T-cell (primary cell): Measurements from ENCODE around the gene NUAK1. TPM values are rescaled to one million over a fixed set of nuclear protein-coding genes. Genes with fewer than 3 reads are reported as not detected.

Source experiments
- ATAC-seq, 4 experiments: fragments of 200-7000 bp in 3 of 4; fragments of 150-1000 bp in 1 of 4; cut with Tn5 transposase; replicated peaks in 1 of 4; 1 replicate in 3 of 4; 2 replicates in 1 of 4; pipeline ENCODE4 v1.10.0; 2021; ENCODE audit warnings: moderate library complexity in 3 of 4, mild to moderate bottlenecking in 2 of 4, moderate number of reproducible peaks in 1 of 4
- CTCF ChIA-PET, 2 donors: fragments of 300-600 bp; sonication (Branson Sonifier 250); formaldehyde crosslinking; loops; one replicate each; lab custom pipeline; 2022; ENCODE audit warnings: antibody characterized with exemption in 2 of 2; lab: Charles Lee
- POLR2A ChIA-PET, 2 donors: fragments of 300-600 bp; sonication (Branson Sonifier 250); formaldehyde crosslinking; loops; one replicate each; lab custom pipeline; 2022; ENCODE audit warnings: antibody characterized with exemption in 2 of 2; lab: Charles Lee
- DNase-seq, 35 experiments: peaks; one replicate each; pipeline versions ENCODE4 v3.0.0 to v3.0.0-alpha.2; 2013 to 2023
- H3K27ac ChIP-seq: one replicate; pipeline ENCODE4 v1.5.1; 2013; ENCODE audit warnings: low read length
- H3K27me3 ChIP-seq, 2 experiments: replicated peaks in 1 of 2; 1 replicate in 1 of 2; 2 replicates in 1 of 2; pipeline versions ENCODE4 v1.6.1 to v1.7.0; 2013; ENCODE audit warnings: low read length in 1 of 2, mixed read lengths in 1 of 2; ENCODE audit not compliant: control insufficient read depth in 2 of 2, insufficient read depth in 2 of 2; ENCODE audit errors: extremely low read depth in 1 of 2
- H3K36me3 ChIP-seq, 2 donors: 1 replicate in 1 of 2; 2 replicates in 1 of 2; pipeline versions ENCODE4 v1.6.1 to v1.7.0; 2013; ENCODE audit warnings: low read length in 1 of 2; ENCODE audit not compliant: control insufficient read depth in 2 of 2, insufficient read depth in 1 of 2; ENCODE audit errors: extremely low read depth in 1 of 2
- H3K4me1 ChIP-seq, 2 experiments: 1 replicate in 1 of 2; 2 replicates in 1 of 2; pipeline versions ENCODE4 v1.6.1 to v1.7.0; 2013; ENCODE audit warnings: low read length in 2 of 2, mixed read lengths in 1 of 2; ENCODE audit not compliant: insufficient read depth in 2 of 2, control insufficient read depth in 1 of 2; ENCODE audit errors: extremely low read depth in 1 of 2
- H3K4me3 ChIP-seq, 2 donors: 1 replicate in 1 of 2; 2 replicates in 1 of 2; pipeline versions ENCODE4 v1.5.1 to v1.7.0; 2013; ENCODE audit warnings: mild to moderate bottlenecking in 2 of 2, low read length in 1 of 2, moderate library complexity in 1 of 2; ENCODE audit not compliant: control insufficient read depth in 1 of 2; ENCODE audit errors: extremely low read depth in 1 of 2
- H3K9me3 ChIP-seq: 2 replicates; pipeline ENCODE4 v1.7.0; 2013
- H3K27ac Mint-ChIP-seq, 2 donors: one replicate each; pipeline ENCODE4 v1.8.0; 2020 to 2021; ENCODE audit warnings: mild to moderate bottlenecking in 2 of 2, mixed read lengths in 2 of 2
- H3K27me3 Mint-ChIP-seq, 2 donors: one replicate each; pipeline ENCODE4 v1.8.0; 2021 to 2022; ENCODE audit warnings: mixed read lengths in 2 of 2
- H3K36me3 Mint-ChIP-seq: one replicate; pipeline ENCODE4 v1.8.0; 2021; ENCODE audit warnings: mixed read lengths
- H3K4me1 Mint-ChIP-seq, 3 donors: one replicate each; pipeline ENCODE4 v1.8.0; 2020 to 2022; ENCODE audit warnings: mixed read lengths in 3 of 3, mild to moderate bottlenecking in 1 of 3
- H3K4me3 Mint-ChIP-seq, 3 donors: one replicate each; pipeline ENCODE4 v1.8.0; 2020 to 2022; ENCODE audit warnings: mild to moderate bottlenecking in 3 of 3, mixed read lengths in 3 of 3, moderate library complexity in 3 of 3
- H3K9me3 Mint-ChIP-seq, 3 donors: one replicate each; pipeline ENCODE4 v1.8.0; 2020 to 2022; ENCODE audit warnings: mixed read lengths in 3 of 3
- WGBS: methylation state at CpG from one replicate; pipeline ENCODE4 v1.1.5; 2013; ENCODE audit warnings: missing lambda C conversion rate; ENCODE audit not compliant: insufficient coverage; 5-methylcytosine and 5-hydroxymethylcytosine counted together
- total RNA-seq, 35 experiments: library from RNA in 6 of 35; stranded (reverse) in 6 of 35; fragments of 120-200 nt in 1 of 35; gene quantifications; one replicate each; pipeline versions ENCODE4 v1.2.1 to v1.2.4 and lab custom pipeline; 2013 to 2026

The NUAK1 gene
- total RNA-seq, 5 donors from 2014 or later (not counting 1 experiment from before 2014, with no cell fraction given), result 0.25 to 0.50 (median 0.30) TPM

- ATAC-seq (no peak), DNase-seq (no peak)
- Histone ChIP-seq H3K4me1 (no peaks in the 10 kb centered on the region), H3K9me3 (no peaks in the 10 kb centered on the region), H3K27ac (no peak overlapping the region), H3K36me3 (no peaks in the 10 kb centered on the region), H3K27me3 (peaks cover 0 to 4% of the 10 kb centered on the region in 2 experiments), H3K4me3 (no peak overlapping the region)
- CTCF ChIA-PET, result no interaction called here
- Mint-ChIP-seq H3K36me3 (no peaks in the 10 kb centered on the region), H3K9me3 (peaks cover 0 to 3% (median 0%) of the 10 kb centered on the region in 3 donors), H3K27ac (no peak overlapping the region), H3K27me3 (peaks cover 24 to 28% of the 10 kb centered on the region in 2 donors), H3K4me1 (no peaks in the 10 kb centered on the region), H3K4me3 (no peak overlapping the region)
- POLR2A ChIA-PET, result no interaction called here
- 68% methylated on average over 2 of the region's 5 CpGs for WGBS
Measured at GRCh38 chr12:106101803-106102202, 37.0 kb downstream of the NUAK1 start.

GRCh38 chr12:106098691-106099200 lies 40.0 kb downstream of the NUAK1 start:
- POLR2A ChIA-PET, result no interaction called here
- H3K27ac Mint-ChIP-seq, result no peak overlapping the region
- ATAC-seq (no peak), DNase-seq (no peak)
- no peaks in the 10 kb centered on the region for H3K4me1 Mint-ChIP-seq
- no peak overlapping the region for H3K4me3 Mint-ChIP-seq
- peaks cover 0 to 3% of the 10 kb centered on the region in 2 experiments for H3K27me3 ChIP-seq
- CTCF ChIA-PET, result interaction anchor here in 1 of 2 donors (0.6 kb wide), 1 partner anchor 58 kb away, joined by 3 read pairs; no protein-coding TSS in a partner anchor
- no peaks in the 10 kb centered on the region for H3K4me1 ChIP-seq
- WGBS, result no CpG with 5 or more reads among the region's 6 CpGs
- H3K27ac ChIP-seq, result no peak overlapping the region
- peaks cover 27 to 31% of the 10 kb centered on the region in 2 donors for H3K27me3 Mint-ChIP-seq
- H3K36me3 ChIP-seq, result no peaks in the 10 kb centered on the region
- H3K4me3 ChIP-seq, result no peak overlapping the region
- peaks cover 0 to 3% (median 0%) of the 10 kb centered on the region in 3 donors for H3K9me3 Mint-ChIP-seq
- no peaks in the 10 kb centered on the region for H3K9me3 ChIP-seq
- H3K36me3 Mint-ChIP-seq, result no peaks in the 10 kb centered on the region

GRCh38 chr12:106097011-106097410 lies 41.7 kb downstream of the NUAK1 start:
- 66% methylated on average over 2 of the region's 2 CpGs for WGBS
- Histone ChIP-seq H3K27ac (no peak overlapping the region), H3K36me3 (no peaks in the 10 kb centered on the region), H3K4me3 (no peak overlapping the region), H3K4me1 (no peaks in the 10 kb centered on the region), H3K27me3 (peaks cover 0 to 3% of the 10 kb centered on the region in 2 experiments), H3K9me3 (no peaks in the 10 kb centered on the region)
- no peaks in the 10 kb centered on the region for H3K36me3 Mint-ChIP-seq
- H3K9me3 Mint-ChIP-seq, result no peaks in the 10 kb centered on the region
- no peak for DNase-seq
- H3K27me3 Mint-ChIP-seq, result peaks cover 22 to 29% of the 10 kb centered on the region in 2 donors
- CTCF ChIA-PET, result no interaction called here
- H3K4me3 Mint-ChIP-seq, result no peak overlapping the region
- H3K27ac Mint-ChIP-seq, result no peak overlapping the region
- ATAC-seq, result no peak
- POLR2A ChIA-PET, result no interaction called here
- H3K4me1 Mint-ChIP-seq, result no peaks in the 10 kb centered on the region

GRCh38 chr12:106096376-106096775 lies 42.4 kb downstream of the NUAK1 start:
- no peaks in the 10 kb centered on the region for H3K4me1 ChIP-seq
- peaks cover 0 to 5% of the 10 kb centered on the region in 2 experiments for H3K27me3 ChIP-seq
- H3K36me3 ChIP-seq, result no peaks in the 10 kb centered on the region
- DNase-seq (no peak), ATAC-seq (no peak)
- POLR2A ChIA-PET, result no interaction called here
- no peak overlapping the region for H3K27ac ChIP-seq
- no peak overlapping the region for H3K4me3 Mint-ChIP-seq
- H3K27me3 Mint-ChIP-seq, result peaks cover 18 to 26% of the 10 kb centered on the region in 2 donors
- H3K4me1 Mint-ChIP-seq, result no peaks in the 10 kb centered on the region
- no peaks in the 10 kb centered on the region for H3K9me3 ChIP-seq
- no peaks in the 10 kb centered on the region for H3K36me3 Mint-ChIP-seq
- CTCF ChIA-PET, result no interaction called here
- no peak overlapping the region for H3K27ac Mint-ChIP-seq
- no peaks in the 10 kb centered on the region for H3K9me3 Mint-ChIP-seq
- no peak overlapping the region for H3K4me3 ChIP-seq
- WGBS, result 88% methylated on average over 11 of the region's 12 CpGs

- POLR2A ChIA-PET, result no interaction called here
- ATAC-seq, result no peak
- no peaks in the 10 kb centered on the region for H3K4me1 ChIP-seq
- H3K9me3 ChIP-seq, result no peaks in the 10 kb centered on the region
- peaks cover 0 to 5% of the 10 kb centered on the region in 2 experiments for H3K27me3 ChIP-seq
- H3K36me3 ChIP-seq, result no peaks in the 10 kb centered on the region
- Mint-ChIP-seq H3K4me1 (no peaks in the 10 kb centered on the region), H3K27ac (no peak overlapping the region), H3K27me3 (peaks cover 17 to 19% of the 10 kb centered on the region in 2 donors), H3K9me3 (no peaks in the 10 kb centered on the region), H3K36me3 (no peaks in the 10 kb centered on the region), H3K4me3 (no peak overlapping the region)
- no peak overlapping the region for H3K4me3 ChIP-seq
- no peak overlapping the region for H3K27ac ChIP-seq
- 42% methylated on average over 2 of the region's 5 CpGs for WGBS
- no peak for DNase-seq
- CTCF ChIA-PET, result no interaction called here
Measured at GRCh38 chr12:106094304-106094703, 44.5 kb downstream of the NUAK1 start.

GRCh38 chr12:106093246-106093645 lies 45.5 kb downstream of the NUAK1 start:
- POLR2A ChIA-PET, result no interaction called here
- H3K36me3 Mint-ChIP-seq, result no peaks in the 10 kb centered on the region
- H3K4me3 Mint-ChIP-seq, result no peak overlapping the region
- CTCF ChIA-PET, result no interaction called here
- 87% methylated on average over 5 of the region's 6 CpGs for whole genome bisulfite sequencing
- Histone ChIP-seq H3K27ac (no peak overlapping the region), H3K27me3 (peaks cover 0 to 5% of the 10 kb centered on the region in 2 experiments), H3K36me3 (no peaks in the 10 kb centered on the region), H3K9me3 (no peaks in the 10 kb centered on the region), H3K4me1 (no peaks in the 10 kb centered on the region), H3K4me3 (no peak overlapping the region)
- no peaks in the 10 kb centered on the region for H3K9me3 Mint-ChIP-seq
- ATAC-seq, result no peak
- no peak for DNase-seq
- H3K4me1 Mint-ChIP-seq, result no peaks in the 10 kb centered on the region
- peak overlapping the region in 1 of 2 donors; percentile 4 for H3K27ac Mint-ChIP-seq
- peaks cover 13 to 20% of the 10 kb centered on the region in 2 donors for H3K27me3 Mint-ChIP-seq
